HFFc6 (cell line): ENCODE data around the gene OR1K1. TPM values are rescaled to one million over a fixed set of nuclear protein-coding genes. Genes with fewer than 3 reads are reported as not detected.

Source experiments
- DNase-seq: peaks from one replicate; pipeline ENCODE4 v3.0.0-alpha.2; 2018
- H3K27ac Mint-ChIP-seq: 2 replicates; pipeline ENCODE4 v1.8.0; 2020; ENCODE audit warnings: mild to moderate bottlenecking, mixed read lengths
- H3K27me3 Mint-ChIP-seq: 2 replicates; pipeline ENCODE4 v1.8.0; 2021; ENCODE audit warnings: mild to moderate bottlenecking, moderate library complexity, mixed read lengths; ENCODE audit not compliant: insufficient read depth
- H3K36me3 Mint-ChIP-seq: 2 replicates; pipeline ENCODE4 v1.8.0; 2021; ENCODE audit warnings: low read depth, mixed read lengths
- H3K4me1 Mint-ChIP-seq: 2 replicates; pipeline ENCODE4 v1.8.0; 2020; ENCODE audit warnings: low read depth, mixed read lengths
- H3K4me3 Mint-ChIP-seq: 2 replicates; pipeline ENCODE4 v1.8.0; 2020; ENCODE audit warnings: mild to moderate bottlenecking, moderate library complexity, mixed read lengths
- H3K9me3 Mint-ChIP-seq: 2 replicates; pipeline ENCODE4 v1.8.0; 2020; ENCODE audit warnings: mild to moderate bottlenecking, mixed read lengths
- CTCF ChIP-seq: fragments of 200-600 bp; sonication (generic); IDR thresholded peaks from 2 replicates; pipeline ENCODE4 v1.5.0; 2021; ENCODE audit warnings: antibody characterized with exemption, mild to moderate bottlenecking
- total RNA-seq, 6 experiments: library from RNA; stranded (reverse); fragmentation: NEBNext Ultra II Directional; extraction: Animal tissue kit (Norgen Biotek cat#: 25700); gene quantifications; 2 replicates in 1 of 6; 3 replicates in 5 of 6; pipeline ENCODE4 v1.2.3, GENCODE V29; 2021

The OR1K1 gene
- total RNA-seq, 6 experiments from 2014 or later: not detected

- H3K27ac Mint-ChIP-seq: no peak overlapping the region
- H3K27me3 Mint-ChIP-seq: no peaks in the 10 kb centered on the region; the same call in 1 of the 2 replicates
- TF ChIP-seq CTCF: no peak
These were observed 20.7 kb upstream of the OR1K1 start for GRCh38 chr9:122779181-122779580.

GRCh38 chr9:122780026-122780425 is 19.9 kb upstream of the OR1K1 start:
- H3K27me3 Mint-ChIP-seq: no peaks in the 10 kb centered on the region; the same call in 1 of the 2 replicates
- H3K36me3 Mint-ChIP-seq: no peaks in the 10 kb centered on the region
- peaks cover 23% of the 10 kb centered on the region for H3K4me1 Mint-ChIP-seq
- H3K9me3 Mint-ChIP-seq: no peaks in the 10 kb centered on the region
- no peak overlapping the region for H3K27ac Mint-ChIP-seq
- H3K4me3 Mint-ChIP-seq: no peak overlapping the region
- TF ChIP-seq CTCF: no peak
- no peak for DNase-seq

More at GRCh38 chr9:122779181-122779580, 20.7 kb upstream of the OR1K1 start:
- no peaks in the 10 kb centered on the region for H3K36me3 Mint-ChIP-seq
- no peak overlapping the region for H3K4me3 Mint-ChIP-seq
- peaks cover 23% of the 10 kb centered on the region for H3K4me1 Mint-ChIP-seq
- DNase-seq: no peak
- no peaks in the 10 kb centered on the region for H3K9me3 Mint-ChIP-seq

- no peak for TF ChIP-seq CTCF
These were observed 18.3 kb upstream of the OR1K1 start for GRCh38 chr9:122781671-122782070.

GRCh38 chr9:122785269-122785668 is 14.7 kb upstream of the OR1K1 start:
- Mint-ChIP-seq H3K4me3 (no peak overlapping the region), H3K4me1 (no peaks in the 10 kb centered on the region), H3K27ac (no peak overlapping the region), H3K9me3 (no peaks in the 10 kb centered on the region), H3K36me3 (no peaks in the 10 kb centered on the region), H3K27me3 (peaks cover 10% of the 10 kb centered on the region)
- no peak for DNase-seq
- no peak for TF ChIP-seq CTCF

More at GRCh38 chr9:122781671-122782070, 18.3 kb upstream of the OR1K1 start:
- Mint-ChIP-seq H3K9me3 (no peaks in the 10 kb centered on the region), H3K4me1 (peaks cover 19% of the 10 kb centered on the region), H3K36me3 (no peaks in the 10 kb centered on the region), H3K4me3 (no peak overlapping the region), H3K27me3 (peaks cover 1% of the 10 kb centered on the region), H3K27ac (no peak overlapping the region)
- no peak for DNase-seq

- H3K4me1 Mint-ChIP-seq: no peaks in the 10 kb centered on the region
- H3K9me3 Mint-ChIP-seq: no peaks in the 10 kb centered on the region
- no peak overlapping the region for H3K27ac Mint-ChIP-seq
These were observed 13.6 kb upstream of the OR1K1 start for GRCh38 chr9:122786338-122786737.

More at GRCh38 chr9:122786338-122786737, 13.6 kb upstream of the OR1K1 start:
- Mint-ChIP-seq H3K4me3 (no peak overlapping the region), H3K36me3 (no peaks in the 10 kb centered on the region), H3K27me3 (peaks cover 10% of the 10 kb centered on the region)
- no peak for DNase-seq
- no peak for TF ChIP-seq CTCF
